ENCODE results near the gene TCF25. TPM values are rescaled to one million over a fixed set of nuclear protein-coding genes. Genes with fewer than 3 reads are reported as not detected.
"Not testable (repeated sequence)": the region's sequence is repeated elsewhere in the genome, so short reads cannot be mapped to it uniquely, and the experiment has no call there.

The TCF25 gene
- total RNA-seq, 1 donor from 2014 or later, result 149 TPM

DNA sequence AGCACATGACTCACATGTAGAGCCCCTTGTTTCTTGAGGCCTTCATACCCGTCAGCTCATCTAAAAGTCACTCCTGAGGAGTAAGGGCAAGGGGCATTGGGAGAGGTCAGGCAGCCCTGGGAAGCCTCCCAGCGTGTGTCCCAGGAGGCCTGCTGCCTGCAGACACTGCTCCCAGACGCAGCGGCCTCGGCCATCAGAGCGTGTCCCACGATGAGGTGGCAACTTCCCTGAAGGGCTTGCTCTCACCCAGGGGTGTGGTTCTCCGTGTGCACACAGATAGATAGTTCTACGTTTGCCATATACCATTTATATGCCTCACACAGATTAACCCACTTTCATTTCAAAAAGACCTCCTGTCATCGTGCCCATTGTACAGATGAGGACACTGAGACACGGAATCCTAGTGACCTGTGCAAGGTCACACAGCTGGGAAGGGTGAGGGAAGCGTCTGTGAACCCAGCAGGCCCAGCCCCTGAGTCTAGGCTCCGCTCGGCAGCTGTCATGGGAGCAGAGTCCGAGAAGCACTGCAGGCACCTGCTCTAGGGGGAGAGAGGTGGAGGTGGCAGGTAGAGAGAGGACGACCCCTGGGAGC, 58.0 kb downstream of the TCF25 start:
- no peak overlapping the region for H3K4me3 ChIP-seq (ENCODE audit: low read depth, low read length)
- H3K36me3 ChIP-seq (ENCODE audit: control insufficient read depth, insufficient read depth, low read length), result peaks cover 7% of the 10 kb centered on the region
- no peaks in the 10 kb centered on the region for H3K27me3 ChIP-seq (ENCODE audit: control insufficient read depth, insufficient read depth, low read length)
- TF ChIP-seq, protein P1, sequence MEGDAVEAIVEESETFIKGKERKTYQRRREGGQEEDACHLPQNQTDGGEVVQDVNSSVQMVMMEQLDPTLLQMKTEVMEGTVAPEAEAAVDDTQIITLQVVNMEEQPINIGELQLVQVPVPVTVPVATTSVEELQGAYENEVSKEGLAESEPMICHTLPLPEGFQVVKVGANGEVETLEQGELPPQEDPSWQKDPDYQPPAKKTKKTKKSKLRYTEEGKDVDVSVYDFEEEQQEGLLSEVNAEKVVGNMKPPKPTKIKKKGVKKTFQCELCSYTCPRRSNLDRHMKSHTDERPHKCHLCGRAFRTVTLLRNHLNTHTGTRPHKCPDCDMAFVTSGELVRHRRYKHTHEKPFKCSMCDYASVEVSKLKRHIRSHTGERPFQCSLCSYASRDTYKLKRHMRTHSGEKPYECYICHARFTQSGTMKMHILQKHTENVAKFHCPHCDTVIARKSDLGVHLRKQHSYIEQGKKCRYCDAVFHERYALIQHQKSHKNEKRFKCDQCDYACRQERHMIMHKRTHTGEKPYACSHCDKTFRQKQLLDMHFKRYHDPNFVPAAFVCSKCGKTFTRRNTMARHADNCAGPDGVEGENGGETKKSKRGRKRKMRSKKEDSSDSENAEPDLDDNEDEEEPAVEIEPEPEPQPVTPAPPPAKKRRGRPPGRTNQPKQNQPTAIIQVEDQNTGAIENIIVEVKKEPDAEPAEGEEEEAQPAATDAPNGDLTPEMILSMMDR (IDR thresholded peaks at IDR 0.05; ENCODE audit: insufficient read depth, low read length, poor library complexity, severe bottlenecking), result no peak
- DNase-seq (ENCODE audit: low read depth), result no peak

DNA sequence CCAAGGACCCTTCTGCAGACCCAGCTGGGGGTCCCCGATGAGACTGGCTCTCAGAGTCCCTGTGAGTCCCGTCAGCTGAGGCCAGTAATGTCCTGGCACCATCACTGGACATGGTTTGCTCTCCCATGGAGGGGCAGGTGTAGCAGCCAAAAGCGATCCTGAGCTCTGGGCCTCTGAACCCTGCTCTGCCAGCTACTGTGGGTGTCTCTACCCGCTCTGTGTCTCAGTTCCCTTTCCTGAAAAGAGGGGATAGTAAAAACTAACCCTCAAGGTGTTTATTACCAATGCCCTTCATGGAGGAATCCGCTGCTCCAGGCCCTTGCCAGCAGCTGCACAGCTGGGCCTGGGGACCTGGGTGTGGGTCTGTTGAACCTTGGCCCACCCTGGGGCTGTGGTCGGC, 58.6 kb downstream of the TCF25 start:
- TF ChIP-seq, protein P1 (IDR thresholded peaks at IDR 0.05; ENCODE audit: insufficient read depth, low read length, poor library complexity, severe bottlenecking), result no peak
- peaks cover 7% of the 10 kb centered on the region for H3K36me3 ChIP-seq (ENCODE audit: control insufficient read depth, insufficient read depth, low read length)
- DNase-seq (ENCODE audit: low read depth), result no peak
- H3K27me3 ChIP-seq (ENCODE audit: control insufficient read depth, insufficient read depth, low read length), result no peaks in the 10 kb centered on the region
- no peak overlapping the region for H3K4me3 ChIP-seq (ENCODE audit: low read depth, low read length)

DNA sequence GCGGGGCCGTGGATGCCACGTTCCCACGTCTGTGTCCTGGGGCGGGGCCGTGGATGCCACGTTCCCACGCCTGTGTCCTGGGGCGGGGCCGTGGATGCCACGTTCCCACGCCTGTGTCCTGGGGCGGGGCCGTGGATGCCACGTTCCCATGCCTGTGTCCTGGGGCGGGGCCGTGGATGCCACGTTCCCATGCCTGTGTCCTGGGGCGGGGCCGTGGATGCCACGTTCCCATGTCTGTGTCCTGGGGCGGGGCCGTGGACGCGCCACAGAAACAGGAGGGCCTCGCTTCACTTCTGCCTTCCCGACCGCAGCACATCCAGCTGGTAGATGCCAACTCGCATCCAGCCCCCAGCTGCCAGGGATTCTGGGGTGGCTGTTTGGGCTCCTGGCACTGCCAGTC, 60.6 kb downstream of the TCF25 start:
- not testable (repeated sequence) for DNase-seq (ENCODE audit: low read depth); H3K4me3 ChIP-seq (ENCODE audit: low read depth, low read length); H3K36me3 ChIP-seq (ENCODE audit: control insufficient read depth, insufficient read depth, low read length); H3K27me3 ChIP-seq (ENCODE audit: control insufficient read depth, insufficient read depth, low read length)

DNA sequence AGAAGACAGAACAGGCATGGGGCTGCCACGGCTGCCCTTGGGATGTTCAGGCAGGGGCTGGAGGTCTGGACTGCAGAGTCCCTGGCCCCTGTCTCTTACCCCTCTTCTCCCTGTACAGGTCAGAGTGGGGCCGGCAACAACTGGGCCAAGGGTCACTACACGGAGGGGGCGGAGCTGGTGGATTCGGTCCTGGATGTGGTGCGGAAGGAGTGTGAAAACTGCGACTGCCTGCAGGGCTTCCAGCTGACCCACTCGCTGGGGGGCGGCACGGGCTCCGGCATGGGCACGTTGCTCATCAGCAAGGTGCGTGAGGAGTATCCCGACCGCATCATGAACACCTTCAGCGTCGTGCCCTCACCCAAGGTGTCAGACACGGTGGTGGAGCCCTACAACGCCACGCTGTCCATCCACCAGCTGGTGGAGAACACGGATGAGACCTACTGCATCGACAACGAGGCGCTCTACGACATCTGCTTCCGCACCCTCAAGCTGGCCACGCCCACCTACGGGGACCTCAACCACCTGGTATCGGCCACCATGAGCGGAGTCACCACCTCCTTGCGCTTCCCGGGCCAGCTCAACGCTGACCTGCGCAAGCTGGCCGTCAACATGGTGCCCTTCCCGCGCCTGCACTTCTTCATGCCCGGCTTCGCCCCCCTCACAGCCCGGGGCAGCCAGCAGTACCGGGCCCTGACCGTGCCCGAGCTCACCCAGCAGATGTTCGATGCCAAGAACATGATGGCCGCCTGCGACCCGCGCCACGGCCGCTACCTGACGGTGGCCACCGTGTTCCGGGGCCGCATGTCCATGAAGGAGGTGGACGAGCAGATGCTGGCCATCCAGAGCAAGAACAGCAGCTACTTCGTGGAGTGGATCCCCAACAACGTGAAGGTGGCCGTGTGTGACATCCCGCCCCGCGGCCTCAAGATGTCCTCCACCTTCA, 61.5 kb downstream of the TCF25 start:
- no peak for DNase-seq (ENCODE audit: low read depth)
- H3K4me3 ChIP-seq (ENCODE audit: low read depth, low read length), result no peak overlapping the region
- no peaks in the 10 kb centered on the region for H3K27me3 ChIP-seq (ENCODE audit: control insufficient read depth, insufficient read depth, low read length)
- TF ChIP-seq, protein P1 (IDR thresholded peaks at IDR 0.05; ENCODE audit: insufficient read depth, low read length, poor library complexity, severe bottlenecking), result no peak
- peaks cover 7% of the 10 kb centered on the region for H3K36me3 ChIP-seq (ENCODE audit: control insufficient read depth, insufficient read depth, low read length)

DNA sequence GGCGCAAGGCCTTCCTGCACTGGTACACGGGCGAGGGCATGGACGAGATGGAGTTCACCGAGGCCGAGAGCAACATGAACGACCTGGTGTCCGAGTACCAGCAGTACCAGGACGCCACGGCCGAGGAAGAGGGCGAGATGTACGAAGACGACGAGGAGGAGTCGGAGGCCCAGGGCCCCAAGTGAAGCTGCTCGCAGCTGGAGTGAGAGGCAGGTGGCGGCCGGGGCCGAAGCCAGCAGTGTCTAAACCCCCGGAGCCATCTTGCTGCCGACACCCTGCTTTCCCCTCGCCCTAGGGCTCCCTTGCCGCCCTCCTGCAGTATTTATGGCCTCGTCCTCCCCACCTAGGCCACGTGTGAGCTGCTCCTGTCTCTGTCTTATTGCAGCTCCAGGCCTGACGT, 62.2 kb downstream of the TCF25 start:
- not testable (repeated sequence) for DNase-seq (ENCODE audit: low read depth); H3K27me3 ChIP-seq (ENCODE audit: control insufficient read depth, insufficient read depth, low read length); H3K4me3 ChIP-seq (ENCODE audit: low read depth, low read length); H3K36me3 ChIP-seq (ENCODE audit: control insufficient read depth, insufficient read depth, low read length)

DNA sequence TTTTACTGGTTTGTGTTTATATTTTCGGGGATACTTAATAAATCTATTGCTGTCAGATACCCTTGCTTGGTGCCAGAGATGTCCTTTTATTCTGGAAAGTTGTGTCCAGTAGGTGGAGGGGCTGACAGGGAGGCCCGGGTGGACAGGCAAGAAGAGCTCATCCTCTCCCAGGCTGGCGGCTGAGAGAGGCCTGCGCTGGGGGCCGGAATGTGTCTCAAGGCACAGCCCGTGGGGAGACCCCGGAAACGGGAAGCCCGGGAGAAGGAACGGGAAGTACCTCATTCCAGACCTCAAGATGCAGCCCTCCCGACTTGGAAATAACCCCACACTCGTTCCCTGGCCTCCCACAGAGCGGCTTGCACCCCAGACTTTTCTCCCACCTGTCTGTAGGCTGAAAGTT, 62.6 kb downstream of the TCF25 start:
- no peak overlapping the region for H3K4me3 ChIP-seq (ENCODE audit: low read depth, low read length)
- H3K27me3 ChIP-seq (ENCODE audit: control insufficient read depth, insufficient read depth, low read length), result no peaks in the 10 kb centered on the region
- H3K36me3 ChIP-seq (ENCODE audit: control insufficient read depth, insufficient read depth, low read length), result peaks cover 7% of the 10 kb centered on the region
- no peak for DNase-seq (ENCODE audit: low read depth)
- TF ChIP-seq, protein P1 (IDR thresholded peaks at IDR 0.05; ENCODE audit: insufficient read depth, low read length, poor library complexity, severe bottlenecking), result no peak
